SK-N-DZ (cell line): ENCODE measurements around the gene SHISA2.

ENCODE experiments used
- DNase-seq: peaks from one replicate; pipeline ENCODE4 v3.0.0-alpha.2; 2015; ENCODE audit warnings: low spot score

SHISA2 gene

DNA sequence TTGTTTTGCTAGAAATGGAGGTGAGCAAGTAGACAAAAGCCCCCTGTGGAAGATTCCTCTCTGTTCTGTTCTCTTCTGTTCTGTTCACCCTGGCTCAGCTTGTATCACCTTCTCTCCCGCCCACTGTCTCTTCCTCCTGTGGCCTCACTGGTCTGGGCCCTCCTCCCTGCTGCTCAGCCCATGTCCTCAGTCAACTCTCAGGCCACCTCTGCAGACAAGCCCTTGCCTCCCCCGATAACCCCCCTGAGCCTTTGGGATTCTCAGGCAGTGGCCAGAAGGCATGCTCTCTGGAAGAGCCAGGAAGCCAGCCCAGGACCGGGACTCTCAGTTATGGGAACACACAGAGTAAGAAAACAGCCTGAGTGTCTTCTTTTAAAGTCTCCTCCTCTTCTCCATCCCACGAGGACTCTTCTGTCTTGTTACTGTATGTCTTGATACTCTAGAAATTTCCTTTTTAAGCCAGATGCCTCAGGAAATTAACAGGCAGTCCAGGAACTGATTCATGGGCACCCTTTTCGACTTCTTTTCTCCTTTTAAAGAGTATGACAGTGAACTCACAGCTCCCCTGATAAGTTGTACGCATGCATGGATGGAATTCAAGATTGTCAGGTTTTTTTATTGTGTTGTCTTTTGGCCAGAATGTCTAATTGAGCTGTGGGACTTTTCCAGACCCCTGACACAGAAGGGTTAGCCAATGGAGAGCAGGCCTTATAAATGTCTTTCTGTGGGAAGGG, 33.7 kb downstream of the SHISA2 start:
- no peak for DNase-seq

GRCh38 chr13:26017196-26017921, 34.5 kb downstream of the SHISA2 start:
- no peak for DNase-seq

DNA sequence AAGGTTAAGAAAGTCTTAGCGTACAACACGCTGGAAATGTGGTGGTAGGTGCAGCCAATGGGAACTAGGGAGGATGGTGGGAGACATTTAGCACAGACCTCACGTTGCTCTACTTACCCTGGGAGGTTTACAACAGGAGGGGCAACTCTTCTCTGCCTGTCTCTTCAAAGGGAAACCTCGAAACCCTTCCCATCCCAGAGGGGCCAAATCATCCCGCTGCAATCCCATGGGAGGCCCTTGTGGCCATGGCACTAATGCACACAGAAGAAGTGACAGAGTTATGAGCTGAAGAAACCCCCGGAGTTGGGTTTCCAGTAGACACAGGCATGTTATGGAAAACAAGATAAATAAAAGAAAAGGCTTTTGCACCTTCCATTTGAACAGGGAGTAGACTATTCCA, 35.6 kb downstream of the SHISA2 start:
- DNase-seq, result no peak

- DNase-seq, result no peak
Observed at GRCh38 chr13:26015271-26016125, 36.3 kb downstream of the SHISA2 start.

DNA sequence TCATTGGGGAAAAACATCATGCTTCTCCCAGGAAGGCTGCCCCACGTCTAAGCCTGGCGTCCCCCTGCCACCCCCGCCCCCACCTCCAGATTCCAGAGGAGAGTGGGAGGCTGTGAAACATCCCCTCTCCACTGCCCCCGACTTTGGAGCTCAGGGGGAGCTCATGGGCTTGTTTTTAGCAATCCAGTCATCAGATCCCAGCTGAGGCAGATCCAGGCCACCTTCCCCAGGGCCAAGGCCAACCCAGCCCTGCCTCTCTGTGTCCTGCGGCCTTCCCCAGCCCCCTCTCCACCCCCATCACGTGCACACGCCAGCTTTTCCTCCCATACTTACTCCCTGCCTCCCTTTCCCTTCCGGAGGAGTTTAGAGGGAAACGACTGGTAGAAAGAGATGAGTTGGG, 38.8 kb downstream of the SHISA2 start:
- DNase-seq, result no peak

DNA sequence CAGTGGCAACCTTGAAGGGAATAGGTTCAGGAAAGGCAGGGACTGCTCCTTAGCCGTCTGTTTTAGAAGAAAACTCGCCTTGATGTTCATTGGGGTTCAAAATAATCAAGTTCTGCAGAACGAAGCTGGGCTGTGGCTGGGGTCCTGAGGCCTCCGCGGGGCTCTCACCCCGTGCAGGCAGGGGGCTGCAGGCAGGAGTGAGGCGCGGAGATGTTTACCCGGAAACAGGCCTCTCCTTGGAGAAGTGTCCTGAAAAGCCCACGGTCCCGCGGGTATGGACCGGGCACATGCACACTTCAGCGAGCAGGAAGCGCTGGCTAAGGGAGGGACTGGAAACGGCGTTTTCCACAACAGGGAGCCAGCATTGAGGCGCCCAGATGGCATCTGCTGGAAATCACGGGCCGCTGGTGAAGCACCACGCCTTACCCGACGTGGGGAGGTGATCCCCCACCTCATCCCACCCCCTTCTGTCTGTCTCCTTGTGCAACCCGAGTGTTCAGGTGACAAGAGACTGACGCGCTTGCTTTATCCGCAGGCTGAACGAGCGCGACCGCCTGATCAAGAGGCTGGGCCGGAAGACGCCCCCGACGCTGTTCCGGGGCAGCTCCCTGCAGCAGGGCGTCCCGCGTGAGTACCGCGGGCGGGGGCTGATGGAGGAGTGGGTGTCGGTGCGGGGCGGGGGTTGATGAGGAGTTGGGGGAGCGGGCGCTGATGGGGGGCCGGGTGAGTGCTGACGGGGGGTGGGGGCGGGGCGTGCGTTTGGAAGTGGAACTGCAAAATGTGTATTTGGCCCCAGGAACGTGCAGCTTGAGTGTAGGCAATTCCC, 39.6 kb downstream of the SHISA2 start:
- DNase-seq, result no peak

DNA sequence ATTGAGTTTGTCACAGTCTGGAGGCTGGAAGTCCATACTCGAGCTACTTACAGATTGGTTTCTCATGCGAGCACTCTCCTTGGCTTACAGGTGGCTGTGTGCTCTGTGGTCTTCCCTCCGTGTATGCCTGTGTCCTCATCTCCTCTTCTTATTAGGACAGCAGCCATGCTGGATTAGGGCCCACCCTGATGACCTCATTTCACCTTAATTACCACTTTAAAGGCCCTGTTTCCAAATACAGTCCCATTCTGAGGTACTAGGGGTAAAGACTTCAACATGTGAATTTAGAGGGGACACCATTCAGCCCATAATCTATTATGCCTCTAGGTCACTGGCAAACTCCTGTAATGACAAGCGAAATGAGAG, 40.6 kb downstream of the SHISA2 start:
- no peak for DNase-seq

DNA sequence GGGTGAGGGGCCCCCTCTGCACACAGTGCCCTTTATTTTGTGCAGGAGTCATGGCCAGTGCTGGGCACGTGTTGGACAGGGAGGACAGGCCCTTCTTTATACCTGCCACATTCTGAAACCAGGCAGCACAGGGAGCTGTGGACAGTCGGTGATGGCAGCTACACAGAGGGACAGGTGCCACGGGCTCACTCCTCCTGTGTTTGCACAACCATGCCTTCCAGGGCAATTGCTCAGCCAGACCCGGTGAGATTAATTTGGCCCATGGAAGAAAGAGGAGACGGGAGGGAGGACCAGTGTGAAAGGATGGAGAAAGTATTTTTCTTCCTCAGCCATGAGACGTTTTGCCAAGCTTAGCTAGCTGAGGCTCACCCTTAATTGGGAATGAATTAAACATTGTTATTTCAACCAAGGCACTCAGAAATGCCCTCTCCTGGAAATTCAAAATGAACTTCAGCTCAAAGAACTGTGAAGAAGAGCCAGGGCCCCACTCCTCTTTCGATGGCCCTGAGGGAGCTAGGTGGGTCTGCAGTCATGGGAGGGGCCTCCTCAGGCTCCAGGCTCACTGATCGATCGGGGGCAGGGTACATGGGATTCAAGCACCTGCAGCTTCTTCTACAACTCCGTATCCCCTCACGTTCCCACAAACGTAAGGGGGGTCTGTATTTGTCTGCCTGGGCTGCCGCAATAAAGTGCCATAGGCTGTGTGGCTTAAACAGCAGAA, 41.2 kb downstream of the SHISA2 start:
- no peak for DNase-seq

GRCh38 chr13:26007261-26008125, 44.3 kb downstream of the SHISA2 start:
- no peak for DNase-seq
